Muscle of leg (tissue), 11 donors: ENCODE measurements around the gene PARD6B. TPM values are rescaled to one million over a fixed set of nuclear protein-coding genes. Genes with fewer than 3 reads are reported as not detected.
A peak's percentile ranks its signal among the peaks of the same experiment; 100 is the strongest.
"Not testable (repeated sequence)": the region's sequence is repeated elsewhere in the genome, so short reads cannot be mapped to it uniquely, and the experiment has no call there.

ENCODE experiments used
- DNase-seq: peaks from one replicate; pipeline ENCODE4 v3.0.0; 2013
- H3K27ac ChIP-seq: one replicate; pipeline ENCODE4 v1.5.1; 2013; ENCODE audit warnings: mild to moderate bottlenecking, low read length, control low read depth
- H3K27me3 ChIP-seq: one replicate; pipeline ENCODE4 v1.6.1; 2013; ENCODE audit warnings: low read length; ENCODE audit not compliant: control insufficient read depth, insufficient read depth
- H3K36me3 ChIP-seq: one replicate; pipeline ENCODE4 v1.6.1; 2013; ENCODE audit warnings: low read length; ENCODE audit not compliant: control insufficient read depth, insufficient read depth
- H3K4me1 ChIP-seq: one replicate; pipeline ENCODE4 v1.6.1; 2013; ENCODE audit warnings: low read length; ENCODE audit not compliant: control insufficient read depth, insufficient read depth
- H3K4me3 ChIP-seq: one replicate; pipeline ENCODE4 v1.5.1; 2013; ENCODE audit warnings: low read length, control low read depth
- H3K9me3 ChIP-seq: replicated peaks from 2 replicates; pipeline ENCODE4 v1.6.1; 2013; ENCODE audit warnings: low read depth, low read length; ENCODE audit not compliant: control insufficient read depth
- WGBS: methylation state at CpG from one replicate; pipeline ENCODE4 v1.1.5; 2013; ENCODE audit warnings: missing lambda C conversion rate; ENCODE audit not compliant: insufficient coverage; 5-methylcytosine and 5-hydroxymethylcytosine counted together
- polyA plus RNA-seq, 8 donors: library from polyadenylated mRNA; unstranded; fragments of 120-200 nt; gene quantifications; one replicate each; pipeline versions ENCODE4 v1.2.1 to v1.2.3, GENCODE V29; 2013; ENCODE audit warnings: inconsistent platforms in 1 of 8, low replicate concordance in 1 of 8; ENCODE audit not compliant: insufficient read length in 8 of 8, insufficient read depth in 1 of 8
- total RNA-seq: library from RNA; stranded (reverse); fragments of 120-200 nt; gene quantifications from one replicate; pipeline ENCODE4 v1.2.4, GENCODE V29; 2013

Gene PARD6B
- total and polyA plus RNA-seq, 9 donors, result 0.22 to 0.97 (median 0.62) TPM

GRCh38 chr20:50691573-50692551 lies 39.5 kb upstream of the PARD6B start:
- Histone ChIP-seq H3K9me3 (no peaks in the 10 kb centered on the region), H3K27me3 (peaks cover 25% of the 10 kb centered on the region), H3K4me1 (peaks cover 41% of the 10 kb centered on the region), H3K27ac (peak overlapping the region; percentile 45), H3K4me3 (peak overlapping the region; percentile 43), H3K36me3 (no peaks in the 10 kb centered on the region)
- DNase-seq, result peak; percentile 72
- 19% methylated on average over 15 of the region's 23 CpGs for WGBS

- no peak for DNase-seq
- no peaks in the 10 kb centered on the region for H3K9me3 ChIP-seq
- H3K27ac ChIP-seq, result no peak overlapping the region
- no peak overlapping the region for H3K4me3 ChIP-seq
- H3K4me1 ChIP-seq, result peaks cover 36% of the 10 kb centered on the region
- 75% methylated on average over 1 of the region's 2 CpGs for WGBS
- no peaks in the 10 kb centered on the region for H3K36me3 ChIP-seq
- H3K27me3 ChIP-seq, result peaks cover 25% of the 10 kb centered on the region
Observed at GRCh38 chr20:50692552-50692933, 38.8 kb upstream of the PARD6B start.

GRCh38 chr20:50693001-50693400 lies 38.4 kb upstream of the PARD6B start:
- WGBS, result no CpG with 5 or more reads among the region's 1 CpG

GRCh38 chr20:50694379-50695134 lies 36.8 kb upstream of the PARD6B start:
- peak; percentile 82 for DNase-seq
- peaks cover 36% of the 10 kb centered on the region for H3K4me1 ChIP-seq
- no peaks in the 10 kb centered on the region for H3K9me3 ChIP-seq
- H3K27ac ChIP-seq, result peak overlapping the region; percentile 72
- H3K27me3 ChIP-seq, result peaks cover 24% of the 10 kb centered on the region
- H3K4me3 ChIP-seq, result no peak overlapping the region
- H3K36me3 ChIP-seq, result no peaks in the 10 kb centered on the region
- WGBS, result 40% methylated on average over 1 of the region's 9 CpGs

More at GRCh38 chr20:50693001-50693400, 38.4 kb upstream of the PARD6B start:
- H3K36me3 ChIP-seq, result no peaks in the 10 kb centered on the region
- no peaks in the 10 kb centered on the region for H3K9me3 ChIP-seq
- H3K4me1 ChIP-seq, result peaks cover 36% of the 10 kb centered on the region
- H3K27ac ChIP-seq, result no peak overlapping the region
- H3K4me3 ChIP-seq, result no peak overlapping the region
- H3K27me3 ChIP-seq, result peaks cover 25% of the 10 kb centered on the region
- no peak for DNase-seq

- 49% methylated on average over 6 of the region's 9 CpGs for WGBS
- peak; percentile 90 for DNase-seq
- peak overlapping the region; percentile 72 for H3K27ac ChIP-seq
Observed at GRCh38 chr20:50695135-50695872, 36.1 kb upstream of the PARD6B start.

GRCh38 chr20:50698255-50698654 lies 33.1 kb upstream of the PARD6B start:
- not testable (repeated sequence) for H3K9me3 ChIP-seq, DNase-seq, H3K27ac ChIP-seq, H3K36me3 ChIP-seq, H3K27me3 ChIP-seq, H3K4me3 ChIP-seq
- WGBS, result 95% methylated on average over 7 of the region's 7 CpGs
- peaks cover 10% of the 10 kb centered on the region for H3K4me1 ChIP-seq

More at GRCh38 chr20:50695135-50695872, 36.1 kb upstream of the PARD6B start:
- no peak overlapping the region for H3K4me3 ChIP-seq
- peaks cover 30% of the 10 kb centered on the region for H3K4me1 ChIP-seq
- H3K36me3 ChIP-seq, result no peaks in the 10 kb centered on the region
- peaks cover 22% of the 10 kb centered on the region for H3K27me3 ChIP-seq
- no peaks in the 10 kb centered on the region for H3K9me3 ChIP-seq

- Histone ChIP-seq H3K36me3 (no peaks in the 10 kb centered on the region), H3K4me1 (peaks cover 7% of the 10 kb centered on the region), H3K27me3 (peaks cover 3% of the 10 kb centered on the region), H3K27ac (no peak overlapping the region), H3K4me3 (no peak overlapping the region), H3K9me3 (no peaks in the 10 kb centered on the region)
- DNase-seq, result no peak
- 95% methylated on average over 4 of the region's 5 CpGs for WGBS
Observed at GRCh38 chr20:50699688-50700087, 31.7 kb upstream of the PARD6B start.

- Histone ChIP-seq H3K9me3 (no peaks in the 10 kb centered on the region), H3K36me3 (no peaks in the 10 kb centered on the region), H3K27ac (no peak overlapping the region), H3K27me3 (peaks cover 3% of the 10 kb centered on the region), H3K4me1 (no peaks in the 10 kb centered on the region), H3K4me3 (no peak overlapping the region)
- WGBS, result 65% methylated on average over 4 of the region's 11 CpGs
- DNase-seq, result no peak
Observed at GRCh38 chr20:50701041-50701963, 30.1 kb upstream of the PARD6B start.
